ENCODE results near the gene ELMOD1.

The ELMOD1 gene

GRCh38 chr11:107659310-107659709 is 68.4 kb downstream of the ELMOD1 start:
- Histone ChIP-seq H3K4me1 (ENCODE audit: control extremely low read depth in 1 of 4, control insufficient read depth in 4 of 4, insufficient read depth in 4 of 4, low read length in 3 of 4) (peaks cover 0 to 6% (median 1%) of the 10 kb centered on the region in 4 experiments), H3K9me3 (ENCODE audit: control extremely low read depth in 1 of 5, control insufficient read depth in 4 of 5, insufficient read depth in 2 of 5, low read depth in 1 of 5, low read length in 4 of 5) (no peaks in the 10 kb centered on the region), H3K4me3 (ENCODE audit: control insufficient read depth in 1 of 7, extremely low read depth in 1 of 7, insufficient read depth in 4 of 7, low read depth in 2 of 7, low read length in 6 of 7) (no peak overlapping the region), H3K27ac (ENCODE audit: insufficient read depth in 1 of 2, low read depth in 1 of 2, low read length in 2 of 2, poor library complexity in 1 of 2, severe bottlenecking in 2 of 2) (no peak overlapping the region), H3K36me3 (ENCODE audit: control insufficient read depth in 4 of 4, insufficient read depth in 4 of 4, low read length in 3 of 4) (no peaks in the 10 kb centered on the region), H3K27me3 (replicated peaks in 2 of 5; ENCODE audit: control insufficient read depth in 4 of 5, insufficient read depth in 5 of 5, low read length in 4 of 5) (peaks cover 0 to 2% (median 0%) of the 10 kb centered on the region in 5 experiments)
- no peak for DNase-seq
- ChIA-PET POLR2A (no interaction called here), CTCF (interaction anchor here (1.3 kb wide), 1 partner anchor 12 kb away, joined by 4 read pairs; no protein-coding TSS in a partner anchor)

- WGBS (ENCODE audit: insufficient coverage) = 91% methylated on average over 1 of the region's 3 CpGs
- DNase-seq = no peak
- Histone ChIP-seq H3K4me3 (ENCODE audit: control insufficient read depth in 1 of 7, extremely low read depth in 1 of 7, insufficient read depth in 4 of 7, low read depth in 2 of 7, low read length in 6 of 7) (no peak overlapping the region), H3K27ac (ENCODE audit: insufficient read depth in 1 of 2, low read depth in 1 of 2, low read length in 2 of 2, poor library complexity in 1 of 2, severe bottlenecking in 2 of 2) (no peak overlapping the region), H3K9me3 (ENCODE audit: control extremely low read depth in 1 of 5, control insufficient read depth in 4 of 5, insufficient read depth in 2 of 5, low read depth in 1 of 5, low read length in 4 of 5) (no peaks in the 10 kb centered on the region), H3K4me1 (ENCODE audit: control extremely low read depth in 1 of 4, control insufficient read depth in 4 of 4, insufficient read depth in 4 of 4, low read length in 3 of 4) (peaks cover 0 to 6% (median 1%) of the 10 kb centered on the region in 4 experiments), H3K27me3 (replicated peaks in 2 of 5; ENCODE audit: control insufficient read depth in 4 of 5, insufficient read depth in 5 of 5, low read length in 4 of 5) (peaks cover 0 to 2% (median 0%) of the 10 kb centered on the region in 5 experiments), H3K36me3 (ENCODE audit: control insufficient read depth in 4 of 4, insufficient read depth in 4 of 4, low read length in 3 of 4) (no peaks in the 10 kb centered on the region)
- ChIA-PET POLR2A (no interaction called here), CTCF (no interaction called here)
Measured at GRCh38 chr11:107660066-107660465, 69.1 kb downstream of the ELMOD1 start.

GRCh38 chr11:107661656-107662055 is 70.7 kb downstream of the ELMOD1 start:
- WGBS (ENCODE audit: insufficient coverage) = no CpG with 5 or more reads among the region's 1 CpG
- CTCF ChIA-PET = no interaction called here

GRCh38 chr11:107665018-107665417 is 74.1 kb downstream of the ELMOD1 start:
- Histone ChIP-seq H3K4me3 (ENCODE audit: control insufficient read depth in 1 of 7, extremely low read depth in 1 of 7, insufficient read depth in 4 of 7, low read depth in 2 of 7, low read length in 6 of 7) (no peak overlapping the region), H3K9me3 (ENCODE audit: control extremely low read depth in 1 of 5, control insufficient read depth in 4 of 5, insufficient read depth in 2 of 5, low read depth in 1 of 5, low read length in 4 of 5) (no peaks in the 10 kb centered on the region), H3K27me3 (replicated peaks in 2 of 5; ENCODE audit: control insufficient read depth in 4 of 5, insufficient read depth in 5 of 5, low read length in 4 of 5) (peaks cover 1 to 13% (median 2%) of the 10 kb centered on the region in 5 experiments), H3K27ac (ENCODE audit: insufficient read depth in 1 of 2, low read depth in 1 of 2, low read length in 2 of 2, poor library complexity in 1 of 2, severe bottlenecking in 2 of 2) (no peak overlapping the region), H3K36me3 (ENCODE audit: control insufficient read depth in 4 of 4, insufficient read depth in 4 of 4, low read length in 3 of 4) (no peaks in the 10 kb centered on the region), H3K4me1 (ENCODE audit: control extremely low read depth in 1 of 4, control insufficient read depth in 4 of 4, insufficient read depth in 4 of 4, low read length in 3 of 4) (no peaks in the 10 kb centered on the region)
- WGBS (ENCODE audit: insufficient coverage) = 97% methylated on average over 10 of the region's 10 CpGs
- DNase-seq = no peak
- ChIA-PET CTCF (interaction anchor here (0.7 kb wide), 1 partner anchor 234 kb away, joined by 3 read pairs; no protein-coding TSS in a partner anchor), POLR2A (no interaction called here)

More at GRCh38 chr11:107661656-107662055, 70.7 kb downstream of the ELMOD1 start:
- peaks cover 0 to 2% (median 0%) of the 10 kb centered on the region in 5 experiments for H3K27me3 ChIP-seq (replicated peaks in 2 of 5; ENCODE audit: control insufficient read depth in 4 of 5, insufficient read depth in 5 of 5, low read length in 4 of 5)
- no peaks in the 10 kb centered on the region for H3K4me1 ChIP-seq (ENCODE audit: control extremely low read depth in 1 of 4, control insufficient read depth in 4 of 4, insufficient read depth in 4 of 4, low read length in 3 of 4)
- no peak overlapping the region for H3K4me3 ChIP-seq (ENCODE audit: control insufficient read depth in 1 of 7, extremely low read depth in 1 of 7, insufficient read depth in 4 of 7, low read depth in 2 of 7, low read length in 6 of 7)
- no peaks in the 10 kb centered on the region for H3K36me3 ChIP-seq (ENCODE audit: control insufficient read depth in 4 of 4, insufficient read depth in 4 of 4, low read length in 3 of 4)
- H3K27ac ChIP-seq (ENCODE audit: insufficient read depth in 1 of 2, low read depth in 1 of 2, low read length in 2 of 2, poor library complexity in 1 of 2, severe bottlenecking in 2 of 2) = no peak overlapping the region
- POLR2A ChIA-PET = no interaction called here
- H3K9me3 ChIP-seq (ENCODE audit: control extremely low read depth in 1 of 5, control insufficient read depth in 4 of 5, insufficient read depth in 2 of 5, low read depth in 1 of 5, low read length in 4 of 5) = no peaks in the 10 kb centered on the region
- no peak for DNase-seq

- DNase-seq = no peak
- CTCF ChIA-PET = no interaction called here
- peaks cover 0 to 13% (median 2%) of the 10 kb centered on the region in 5 experiments for H3K27me3 ChIP-seq (replicated peaks in 2 of 5; ENCODE audit: control insufficient read depth in 4 of 5, insufficient read depth in 5 of 5, low read length in 4 of 5)
- H3K4me3 ChIP-seq (ENCODE audit: control insufficient read depth in 1 of 7, extremely low read depth in 1 of 7, insufficient read depth in 4 of 7, low read depth in 2 of 7, low read length in 6 of 7) = no peak overlapping the region
- no peaks in the 10 kb centered on the region for H3K9me3 ChIP-seq (ENCODE audit: control extremely low read depth in 1 of 5, control insufficient read depth in 4 of 5, insufficient read depth in 2 of 5, low read depth in 1 of 5, low read length in 4 of 5)
- 85% methylated on average over 4 of the region's 8 CpGs for WGBS (ENCODE audit: insufficient coverage)
- no peak overlapping the region for H3K27ac ChIP-seq (ENCODE audit: insufficient read depth in 1 of 2, low read depth in 1 of 2, low read length in 2 of 2, poor library complexity in 1 of 2, severe bottlenecking in 2 of 2)
- no peaks in the 10 kb centered on the region for H3K4me1 ChIP-seq (ENCODE audit: control extremely low read depth in 1 of 4, control insufficient read depth in 4 of 4, insufficient read depth in 4 of 4, low read length in 3 of 4)
- POLR2A ChIA-PET = no interaction called here
- no peaks in the 10 kb centered on the region for H3K36me3 ChIP-seq (ENCODE audit: control insufficient read depth in 4 of 4, insufficient read depth in 4 of 4, low read length in 3 of 4)
Measured at GRCh38 chr11:107666911-107667613, 76.1 kb downstream of the ELMOD1 start.

GRCh38 chr11:107669191-107669740 is 78.3 kb downstream of the ELMOD1 start:
- ChIA-PET CTCF (no interaction called here), POLR2A (no interaction called here)
- 99% methylated on average over 10 of the region's 11 CpGs for WGBS (ENCODE audit: insufficient coverage)

GRCh38 chr11:107669893-107670601 is 79.1 kb downstream of the ELMOD1 start:
- H3K9me3 ChIP-seq (ENCODE audit: control extremely low read depth in 1 of 5, control insufficient read depth in 4 of 5, insufficient read depth in 2 of 5, low read depth in 1 of 5, low read length in 4 of 5) = no peaks in the 10 kb centered on the region
- WGBS (ENCODE audit: insufficient coverage) = 75% methylated on average over 2 of the region's 4 CpGs
- DNase-seq = no peak
- ChIA-PET POLR2A (no interaction called here), CTCF (interaction anchor here (0.6 to 1.5 kb wide), 2 partner anchors 106 to 119 kb away, joined by 3 to 4 read pairs; no protein-coding TSS in a partner anchor)
- no peak overlapping the region for H3K4me3 ChIP-seq (ENCODE audit: control insufficient read depth in 1 of 7, extremely low read depth in 1 of 7, insufficient read depth in 4 of 7, low read depth in 2 of 7, low read length in 6 of 7)
- no peak overlapping the region for H3K27ac ChIP-seq (ENCODE audit: insufficient read depth in 1 of 2, low read depth in 1 of 2, low read length in 2 of 2, poor library complexity in 1 of 2, severe bottlenecking in 2 of 2)
- no peaks in the 10 kb centered on the region for H3K36me3 ChIP-seq (ENCODE audit: control insufficient read depth in 4 of 4, insufficient read depth in 4 of 4, low read length in 3 of 4)
- peaks cover 0 to 13% (median 2%) of the 10 kb centered on the region in 5 experiments for H3K27me3 ChIP-seq (replicated peaks in 2 of 5; ENCODE audit: control insufficient read depth in 4 of 5, insufficient read depth in 5 of 5, low read length in 4 of 5)
- no peaks in the 10 kb centered on the region for H3K4me1 ChIP-seq (ENCODE audit: control extremely low read depth in 1 of 4, control insufficient read depth in 4 of 4, insufficient read depth in 4 of 4, low read length in 3 of 4)

More at GRCh38 chr11:107669191-107669740, 78.3 kb downstream of the ELMOD1 start:
- H3K27ac ChIP-seq (ENCODE audit: insufficient read depth in 1 of 2, low read depth in 1 of 2, low read length in 2 of 2, poor library complexity in 1 of 2, severe bottlenecking in 2 of 2) = no peak overlapping the region
- H3K27me3 ChIP-seq (replicated peaks in 2 of 5; ENCODE audit: control insufficient read depth in 4 of 5, insufficient read depth in 5 of 5, low read length in 4 of 5) = peaks cover 0 to 13% (median 2%) of the 10 kb centered on the region in 5 experiments
- no peak for DNase-seq
- no peak overlapping the region for H3K4me3 ChIP-seq (ENCODE audit: control insufficient read depth in 1 of 7, extremely low read depth in 1 of 7, insufficient read depth in 4 of 7, low read depth in 2 of 7, low read length in 6 of 7)
- H3K9me3 ChIP-seq (ENCODE audit: control extremely low read depth in 1 of 5, control insufficient read depth in 4 of 5, insufficient read depth in 2 of 5, low read depth in 1 of 5, low read length in 4 of 5) = no peaks in the 10 kb centered on the region
- no peaks in the 10 kb centered on the region for H3K36me3 ChIP-seq (ENCODE audit: control insufficient read depth in 4 of 4, insufficient read depth in 4 of 4, low read length in 3 of 4)
- no peaks in the 10 kb centered on the region for H3K4me1 ChIP-seq (ENCODE audit: control extremely low read depth in 1 of 4, control insufficient read depth in 4 of 4, insufficient read depth in 4 of 4, low read length in 3 of 4)
